Peyer's patch (tissue), 4 donors: ENCODE results near the gene CLDN1. TPM values are rescaled to one million over a fixed set of nuclear protein-coding genes. Genes with fewer than 3 reads are reported as not detected.
A peak's percentile ranks its signal among the peaks of the same experiment; 100 is the strongest.

Source experiments
- DNase-seq, 3 donors: peaks; one replicate each; pipeline ENCODE4 v3.0.0-alpha.2; 2017 to 2019
- H3K27ac ChIP-seq, 4 donors: fragments of 200-600 bp; sonication (generic); one replicate each; pipeline ENCODE4 v1.5.1; 2016 to 2019
- H3K27me3 ChIP-seq, 2 donors: fragments of 200-600 bp; sonication (generic); one replicate each; pipeline ENCODE4 v1.5.1; 2019
- H3K36me3 ChIP-seq, 3 donors: fragments of 200-600 bp; sonication (generic); one replicate each; pipeline ENCODE4 v1.5.1; 2016 to 2019
- H3K4me1 ChIP-seq, 4 donors: fragments of 200-600 bp; sonication (generic); one replicate each; pipeline ENCODE4 v1.5.1; 2016 to 2019
- H3K4me3 ChIP-seq, 4 donors: fragments of 200-600 bp; sonication (generic); 1 replicate in 3 of 4; 2 replicates in 1 of 4; pipeline ENCODE4 v1.5.1; 2016 to 2019; ENCODE audit warnings: mild to moderate bottlenecking in 1 of 4
- H3K9me3 ChIP-seq, 4 donors: fragments of 200-600 bp; sonication (generic); one replicate each; pipeline ENCODE4 v1.5.1; 2016 to 2019; ENCODE audit warnings: mild to moderate bottlenecking in 1 of 4
- CTCF ChIP-seq, 6 experiments: fragments of 450-650 bp in 4 of 6; fragments of 200-600 bp in 2 of 6; sonication (generic) in 1 of 6; IDR thresholded peaks; one replicate each; pipeline ENCODE4 v1.5.1; 2017 to 2019; ENCODE audit warnings: antibody characterized with exemption in 6 of 6, mild to moderate bottlenecking in 3 of 6, moderate library complexity in 1 of 6
- POLR2A ChIP-seq, 2 donors: fragments of 450-650 bp; IDR thresholded peaks; one replicate each; pipeline ENCODE4 v1.5.1; 2017; ENCODE audit warnings: antibody characterized with exemption in 2 of 2, mild to moderate bottlenecking in 2 of 2, moderate library complexity in 2 of 2
- total RNA-seq, 4 donors: library from RNA; depleted of rRNA; stranded (reverse); fragments of >200 nt; gene quantifications; one replicate each; pipeline ENCODE4 v1.1.0, GENCODE V29; 2016

The CLDN1 gene
- 1 to 10 TPM in 1 of 4 donors, under 1 TPM in 1, not detected in 2; 0.35 to 1.1 TPM for total RNA-seq

- H3K4me3 ChIP-seq: peak within 1 kb of the TSS; percentile 30 to 71 (median 49)
- H3K27ac ChIP-seq: no peak within 1 kb of the TSS
- H3K9me3 ChIP-seq: no peaks in the 10 kb centered on the region
- H3K36me3 ChIP-seq: no peaks in the 10 kb centered on the region
- no peaks in the 10 kb centered on the region for H3K27me3 ChIP-seq
- peak; percentile 22 to 88 (median 85) for DNase-seq
- peaks cover 0 to 9% (median 0%) of the 10 kb centered on the region in 4 donors for H3K4me1 ChIP-seq
- no peak for TF ChIP-seq POLR2A (IDR thresholded peaks at IDR 0.05)
- peak in 5 of 6 experiments; percentile 37 to 82 (median 77) for TF ChIP-seq CTCF (IDR thresholded peaks at IDR 0.05)
Observed at GRCh38 chr3:190321789-190322603, at the start of gene CLDN1. Gene CLDN1, minus strand, starts transcription at chr3:190322446. Its CDS starts 240 bp downstream, at chr3:190322206.

- Histone ChIP-seq H3K27ac (no peak overlapping the region), H3K9me3 (no peaks in the 10 kb centered on the region), H3K4me1 (no peaks in the 10 kb centered on the region), H3K36me3 (no peaks in the 10 kb centered on the region), H3K27me3 (no peaks in the 10 kb centered on the region), H3K4me3 (no peak overlapping the region)
- no peak for DNase-seq
- no peak for TF ChIP-seq CTCF (IDR thresholded peaks at IDR 0.05)
- no peak for TF ChIP-seq POLR2A (IDR thresholded peaks at IDR 0.05)
Observed at GRCh38 chr3:190371152-190371551, 48.9 kb upstream of the CLDN1 start.

- Histone ChIP-seq H3K9me3 (no peaks in the 10 kb centered on the region), H3K36me3 (no peaks in the 10 kb centered on the region), H3K27ac (no peak overlapping the region), H3K4me3 (no peak overlapping the region), H3K27me3 (no peaks in the 10 kb centered on the region), H3K4me1 (no peaks in the 10 kb centered on the region)
- TF ChIP-seq CTCF (IDR thresholded peaks at IDR 0.05): no peak
- no peak for TF ChIP-seq POLR2A (IDR thresholded peaks at IDR 0.05)
- DNase-seq: no peak
Observed at GRCh38 chr3:190370369-190370768, 48.1 kb upstream of the CLDN1 start.

GRCh38 chr3:190369668-190370295 lies 47.5 kb upstream of the CLDN1 start:
- no peaks in the 10 kb centered on the region for H3K9me3 ChIP-seq
- H3K4me3 ChIP-seq: no peak overlapping the region
- no peaks in the 10 kb centered on the region for H3K27me3 ChIP-seq
- no peak for TF ChIP-seq POLR2A (IDR thresholded peaks at IDR 0.05)
- TF ChIP-seq CTCF (IDR thresholded peaks at IDR 0.05): no peak
- H3K4me1 ChIP-seq: no peaks in the 10 kb centered on the region
- no peaks in the 10 kb centered on the region for H3K36me3 ChIP-seq
- DNase-seq: no peak
- H3K27ac ChIP-seq: no peak overlapping the region

- Histone ChIP-seq H3K4me1 (no peaks in the 10 kb centered on the region), H3K27ac (no peak overlapping the region), H3K36me3 (no peaks in the 10 kb centered on the region), H3K4me3 (no peak overlapping the region), H3K27me3 (no peaks in the 10 kb centered on the region), H3K9me3 (no peaks in the 10 kb centered on the region)
- TF ChIP-seq POLR2A (IDR thresholded peaks at IDR 0.05) (no peak), CTCF (IDR thresholded peaks at IDR 0.05) (no peak)
- DNase-seq: no peak
Observed at GRCh38 chr3:190368881-190369280, 46.6 kb upstream of the CLDN1 start.
